GM12891 (cell line): ENCODE data around the gene DNM1.

ENCODE experiments used
- PAX5 ChIP-seq: IDR thresholded peaks from 2 replicates; pipeline ENCODE4 v1.6.1; 2011; ENCODE audit warnings: low read length, moderate library complexity, mild to moderate bottlenecking; ENCODE audit not compliant: insufficient read depth, severe bottlenecking
- POLR2A ChIP-seq: IDR thresholded peaks from 2 replicates; pipeline ENCODE4 v1.6.1; 2011; ENCODE audit warnings: low read depth, low read length, control low read depth
- POLR2AphosphoS5 ChIP-seq: IDR thresholded peaks from 2 replicates; pipeline ENCODE4 v1.6.1; 2011; ENCODE audit warnings: low read depth, low read length, control low read depth
- POU2F2 ChIP-seq: IDR thresholded peaks from 2 replicates; pipeline ENCODE4 v1.6.1; 2011; ENCODE audit warnings: low read depth, mild to moderate bottlenecking, control low read depth, low read length, moderate library complexity
- SPI1 ChIP-seq: IDR thresholded peaks from 2 replicates; pipeline ENCODE4 v1.6.1; 2011; ENCODE audit warnings: low read depth, low read length, control low read depth
- TAF1 ChIP-seq: IDR thresholded peaks from 2 replicates; pipeline ENCODE4 v1.6.1; 2011; ENCODE audit warnings: low read depth, low read length, control low read depth

GRCh38 chr9:128169492-128169891, 33.7 kb upstream of the DNM1 start:
- no peak for TF ChIP-seq POLR2A
- no peak for TF ChIP-seq TAF1
- TF ChIP-seq POLR2AphosphoS5: no peak
- TF ChIP-seq POU2F2: no peak
- no peak for TF ChIP-seq SPI1
- no peak for TF ChIP-seq PAX5
